Mammary microvascular endothelial cell (primary cell): ENCODE measurements around the gene ZNF850. TPM values are rescaled to one million over a fixed set of nuclear protein-coding genes. Genes with fewer than 3 reads are reported as not detected.

ENCODE experiments used
- total RNA-seq: library from RNA; depleted of rRNA; stranded (reverse); fragments of >200 nt; gene quantifications from 2 replicates; pipeline ENCODE4 v1.2.3, GENCODE V29; 2015

Gene ZNF850
- total RNA-seq, result 3.0 and 3.9 TPM in 2 replicates

GRCh38 chr19:36772311-36773222 is at the start of gene ZNF850:
Gene ZNF850, minus strand, starts transcription at chr19:36772807. Its CDS starts 10,201 bp downstream, at chr19:36762606.

GRCh38 chr19:36687214-36688056 is 85.2 kb downstream of the ZNF850 start, which contains the start of gene ZNF567:
Gene ZNF567, plus strand, starts transcription at chr19:36687612. Its CDS starts 7,256 bp downstream, at chr19:36694868.

Other genes starting within 250 kb of the ZNF850 start
- 5.4 and 6.6 TPM in 2 replicates for gene ZNF260, start 244.5 kb downstream of the ZNF850 start, total RNA-seq
- gene ZNF529, start 199.5 kb downstream of the ZNF850 start, total RNA-seq, result 2.7 and 4.1 TPM in 2 replicates
- 2.1 and 3.7 TPM in 2 replicates for gene ZNF382, start 167.5 kb downstream of the ZNF850 start, total RNA-seq
- 2.5 and 4.6 TPM in 2 replicates for gene ZNF461, start 106.0 kb downstream of the ZNF850 start, total RNA-seq
- 3.7 and 4.4 TPM in 2 replicates for gene ZNF567, start 85.2 kb downstream of the ZNF850 start, total RNA-seq
- 2.9 and 3.1 TPM in 2 replicates for gene ZNF790, start 65.6 kb upstream of the ZNF850 start, total RNA-seq
- 0.89 and 3.7 TPM in 2 replicates for gene ZNF345, start 78.1 kb upstream of the ZNF850 start, total RNA-seq
- 1.4 and 1.9 TPM in 2 replicates for gene ZNF829, start 143.5 kb upstream of the ZNF850 start, total RNA-seq
- 1.3 and 3.0 TPM in 2 replicates for gene ZNF568, start 143.5 kb upstream of the ZNF850 start, total RNA-seq